H1 (cell line): Measurements from ENCODE around the gene RHBDD1. TPM values are rescaled to one million over a fixed set of nuclear protein-coding genes. Genes with fewer than 3 reads are reported as not detected.

Experiments
- CTCF ChIA-PET: fragments of 300-600 bp; sonication (Branson Sonifier 250); formaldehyde crosslinking; loops from one replicate; lab custom pipeline; 2021; ENCODE audit not compliant: partially characterized antibody; lab: Charles Lee
- POLR2A ChIA-PET: fragments of 300-600 bp; sonication (Branson Sonifier 250); formaldehyde crosslinking; loops from one replicate; lab custom pipeline; 2021; ENCODE audit warnings: inconsistent platforms; ENCODE audit not compliant: partially characterized antibody; lab: Charles Lee
- DNase-seq, 2 experiments: peaks; one replicate each; pipeline versions ENCODE4 v3.0.0 to v3.0.0-alpha.2; 2010 to 2022; ENCODE audit warnings: low spot score in 2 of 2, low read depth in 1 of 2, mixed read lengths in 1 of 2
- FAIRE-seq: peaks from 2 replicates; lab custom pipeline; 2011; peaks lifted over from hg19 to GRCh38; lab: Jason Lieb, UNC
- H2AFZ ChIP-seq: 2 replicates; pipeline ENCODE4 v1.8.1; 2012; ENCODE audit warnings: low read length, inconsistent platforms
- H2AK5ac ChIP-seq: 2 replicates; pipeline ENCODE4 v1.6.1; 2013; ENCODE audit warnings: low read depth, low read length
- H2BK120ac ChIP-seq: replicated peaks from 2 replicates; pipeline ENCODE3; 2013; ENCODE audit warnings: low read depth, low read length, inconsistent platforms
- H2BK12ac ChIP-seq: 2 replicates; pipeline ENCODE4 v1.6.1; 2013; ENCODE audit warnings: low read depth, low read length
- H2BK15ac ChIP-seq: 2 replicates; pipeline ENCODE4 v1.6.1; 2013; ENCODE audit warnings: low read length
- H2BK20ac ChIP-seq: 2 replicates; pipeline ENCODE4 v1.6.1; 2013; ENCODE audit warnings: low read length
- H2BK5ac ChIP-seq: 2 replicates; pipeline ENCODE4 v1.6.1; 2013; ENCODE audit warnings: low read depth, low read length
- H3K14ac ChIP-seq: 2 replicates; pipeline ENCODE4 v1.6.1; 2013; ENCODE audit warnings: inconsistent platforms; ENCODE audit not compliant: insufficient read length
- H3K18ac ChIP-seq: 2 replicates; pipeline ENCODE4 v1.6.1; 2013; ENCODE audit warnings: low read length; ENCODE audit errors: extremely low read depth
- H3K23ac ChIP-seq: 2 replicates; pipeline ENCODE4 v1.6.1; 2013; ENCODE audit warnings: inconsistent platforms; ENCODE audit not compliant: insufficient read length
- H3K23me2 ChIP-seq: 2 replicates; pipeline ENCODE4 v1.6.1; 2013; ENCODE audit warnings: low read depth, low read length
- H3K27ac ChIP-seq: 2 replicates; pipeline ENCODE4 v1.6.1; 2011; ENCODE audit warnings: low read depth, low read length, inconsistent platforms
- H3K27me3 ChIP-seq, 4 experiments: replicated peaks in 1 of 4; 1 replicate in 1 of 4; 2 replicates in 3 of 4; pipeline versions ENCODE4 v1.6.1 to v1.8.1; 2011 to 2013; ENCODE audit warnings: low read length in 3 of 4, mild to moderate bottlenecking in 3 of 4, inconsistent platforms in 2 of 4, mixed read lengths in 2 of 4, moderate library complexity in 1 of 4; ENCODE audit not compliant: control insufficient read depth in 3 of 4, insufficient read depth in 3 of 4; ENCODE audit errors: extremely low read depth in 1 of 4
- H3K36me3 ChIP-seq, 4 experiments: 2 replicates each; pipeline versions ENCODE4 v1.6.1 to v1.8.1; 2011 to 2013; ENCODE audit warnings: mild to moderate bottlenecking in 4 of 4, low read length in 3 of 4, moderate library complexity in 2 of 4, control low read depth in 1 of 4, inconsistent platforms in 1 of 4; ENCODE audit not compliant: insufficient read depth in 4 of 4, control insufficient read depth in 2 of 4
- H3K4ac ChIP-seq: replicated peaks from 2 replicates; pipeline ENCODE3; 2013; ENCODE audit warnings: low read length, low read depth, mixed read lengths, inconsistent platforms; ENCODE audit not compliant: insufficient read length
- H3K4me1 ChIP-seq, 4 experiments: replicated peaks in 1 of 4; 1 replicate in 1 of 4; 2 replicates in 3 of 4; pipeline versions ENCODE4 v1.6.1 to v1.8.1; 2011 to 2013; ENCODE audit warnings: low read length in 3 of 4, inconsistent platforms in 2 of 4, mixed read lengths in 1 of 4; ENCODE audit not compliant: insufficient read depth in 4 of 4, control insufficient read depth in 3 of 4
- H3K4me2 ChIP-seq, 2 experiments: 2 replicates each; pipeline versions ENCODE4 v1.6.1 to v1.8.1; 2011 to 2013; ENCODE audit warnings: low read depth in 2 of 2, low read length in 2 of 2, control low read depth in 1 of 2, inconsistent platforms in 1 of 2, mild to moderate bottlenecking in 1 of 2; ENCODE audit not compliant: insufficient read depth in 1 of 2
- H3K4me3 ChIP-seq, 4 experiments: fragments of 200-600, 300-600 bp in 1 of 4; sonication (generic), shearing (Covaris generic), sonication (Bioruptor Twin) in 1 of 4; 2 replicates each; pipeline versions ENCODE4 v1.5.1 to v1.8.1; 2011 to 2016; ENCODE audit warnings: low read length in 4 of 4, low read depth in 3 of 4, control low read depth in 2 of 4, inconsistent platforms in 2 of 4, mild to moderate bottlenecking in 2 of 4, mixed read lengths in 1 of 4, moderate library complexity in 1 of 4; ENCODE audit not compliant: insufficient read depth in 2 of 4; ENCODE audit errors: extremely low read depth in 1 of 4
- H3K56ac ChIP-seq: replicated peaks from 2 replicates; pipeline ENCODE3; 2013; ENCODE audit warnings: low read depth, mild to moderate bottlenecking, mixed read lengths, low read length, inconsistent platforms; ENCODE audit not compliant: insufficient read length
- H3K79me1 ChIP-seq: 2 replicates; pipeline ENCODE4 v1.6.1; 2013; ENCODE audit warnings: low read depth, low read length, control low read depth
- H3K79me2 ChIP-seq, 2 experiments: 2 replicates each; pipeline versions ENCODE4 v1.6.1 to v1.8.1; 2012 to 2013; ENCODE audit warnings: low read length in 2 of 2, mild to moderate bottlenecking in 2 of 2, inconsistent platforms in 1 of 2; ENCODE audit not compliant: insufficient read depth in 2 of 2, control insufficient read depth in 1 of 2
- H3K9ac ChIP-seq, 4 experiments: replicated peaks in 1 of 4; 1 replicate in 1 of 4; 2 replicates in 3 of 4; pipeline versions ENCODE4 v1.6.1 to v1.8.1; 2011 to 2013; ENCODE audit warnings: low read depth in 3 of 4, low read length in 3 of 4, control low read depth in 2 of 4, mild to moderate bottlenecking in 2 of 4, moderate library complexity in 2 of 4, inconsistent platforms in 1 of 4; ENCODE audit errors: extremely low read depth in 1 of 4
- H3K9me3 ChIP-seq, 2 experiments: 2 replicates each; pipeline versions ENCODE4 v1.6.1 to v1.8.1; 2012 to 2013; ENCODE audit warnings: mild to moderate bottlenecking in 2 of 2, moderate library complexity in 2 of 2, control low read depth in 1 of 2, inconsistent platforms in 1 of 2, low read depth in 1 of 2, low read length in 1 of 2, mixed read lengths in 1 of 2; ENCODE audit not compliant: insufficient read depth in 2 of 2
- H4K20me1 ChIP-seq, 2 experiments: replicated peaks in 1 of 2; 2 replicates each; pipeline versions ENCODE3 to v1.8.1; 2011 to 2013; ENCODE audit warnings: inconsistent platforms in 2 of 2, low read length in 2 of 2, mild to moderate bottlenecking in 1 of 2; ENCODE audit not compliant: insufficient read depth in 2 of 2, control insufficient read depth in 1 of 2
- H4K5ac ChIP-seq: 2 replicates; pipeline ENCODE4 v1.6.1; 2013; ENCODE audit warnings: low read length, low read depth, mixed read lengths, inconsistent platforms; ENCODE audit not compliant: insufficient read length
- H4K8ac ChIP-seq: 2 replicates; pipeline ENCODE4 v1.8.0; 2013; ENCODE audit warnings: mild to moderate bottlenecking, moderate library complexity, low read length, inconsistent platforms; ENCODE audit not compliant: insufficient read depth; ENCODE audit errors: extremely low read depth
- H4K91ac ChIP-seq: replicated peaks from 2 replicates; pipeline ENCODE3; 2013; ENCODE audit warnings: low read length, mixed read lengths, inconsistent platforms; ENCODE audit not compliant: insufficient read length
- KDM5A ChIP-seq: fragments of 200-600 bp; IDR thresholded peaks from 2 replicates; pipeline ENCODE4 v1.7.1; 2012; ENCODE audit warnings: mild to moderate bottlenecking, low read length, inconsistent platforms, mixed read lengths
- RNF2 ChIP-seq: fragments of 200-900, 300-1000 bp; sonication (generic); IDR thresholded peaks from 2 replicates; pipeline ENCODE4 v1.7.1; 2016; ENCODE audit warnings: borderline replicate concordance, low read depth, mild to moderate bottlenecking, antibody characterized with exemption, low read length; ENCODE audit not compliant: poor library complexity, severe bottlenecking; ENCODE audit errors: missing control alignments
- WGBS, 2 experiments: shearing (Covaris generic) in 1 of 2; methylation state at CpG; one replicate each; pipeline versions ENCODE4 v1.1.6 to v1.1.7; 2013 to 2015; ENCODE audit warnings: low lambda C conversion rate in 2 of 2, mixed read lengths in 2 of 2, inconsistent platforms in 1 of 2, low coverage in 1 of 2, missing lambda C conversion rate in 1 of 2; ENCODE audit not compliant: insufficient replicate concordance in 2 of 2, insufficient coverage in 1 of 2, insufficient read length in 1 of 2; ENCODE audit errors: extremely low coverage in 1 of 2, missing lambda C conversion rate in 1 of 2; 5-methylcytosine and 5-hydroxymethylcytosine counted together
- polyA plus RNA-seq, 7 experiments: library from polyadenylated mRNA; depleted of rRNA in 3 of 7; stranded (reverse) in 5 of 7; unstranded in 2 of 7; fragments of >200 nt in 5 of 7; fragments of 200-250 nt in 2 of 7; gene quantifications; 1 replicate in 5 of 7; 2 replicates in 1 of 7; 4 replicates in 1 of 7; pipeline versions ENCODE4 v1.2.1 to v1.2.3, GENCODE V29; 2011 to 2013; ENCODE audit warnings: missing spikeins in 2 of 7, mixed read lengths in 2 of 7
- total RNA-seq: library from RNA; stranded (reverse); fragmentation: NEBNext Ultra II Directional; extraction: Animal tissue kit (Norgen Biotek cat#: 25700); gene quantifications from 2 replicates; pipeline ENCODE4 v1.2.1, GENCODE V29; 2021

RHBDD1 gene
- total and polyA plus RNA-seq, 2 of the 8 experiments (the other 6 are each of a cell fraction or from before 2014, with no cell fraction given), result 10.5 to 23.1 TPM

GRCh38 chr2:226934546-226935201, 98.8 kb downstream of the RHBDD1 start:
- no peak overlapping the region for H3K4ac ChIP-seq
- 82% methylated on average over 2 of the region's 2 CpGs; no CpG with 5 or more reads in 1 of the 2 experiments for WGBS, 2 experiments
- no peak overlapping the region for H3K18ac ChIP-seq
- no peak overlapping the region for H2BK5ac ChIP-seq
- H4K20me1 ChIP-seq, result no peaks in the 10 kb centered on the region
- FAIRE-seq (no peak), DNase-seq (no peak)
- no peak overlapping the region for H3K14ac ChIP-seq
- H4K8ac ChIP-seq, result no peak overlapping the region
- H3K4me3 ChIP-seq, result no peak overlapping the region
- H3K9me3 ChIP-seq, result no peaks in the 10 kb centered on the region
- H2BK120ac ChIP-seq, result no peak overlapping the region
- no peaks in the 10 kb centered on the region for H3K27me3 ChIP-seq
- H3K4me2 ChIP-seq, result no peak overlapping the region
- H2BK12ac ChIP-seq, result no peak overlapping the region
- H3K23me2 ChIP-seq, result no peaks in the 10 kb centered on the region
- H2AFZ ChIP-seq, result no peak overlapping the region
- no peaks in the 10 kb centered on the region for H3K79me1 ChIP-seq
- no peak overlapping the region for H2BK15ac ChIP-seq
- no peak overlapping the region for H2AK5ac ChIP-seq
- POLR2A ChIA-PET, result no interaction called here
- H3K56ac ChIP-seq, result no peak overlapping the region
- H3K79me2 ChIP-seq, result no peaks in the 10 kb centered on the region
- H3K9ac ChIP-seq, result no peak overlapping the region
- CTCF ChIA-PET, result no interaction called here
- 0 out of 7 replicates have a peak, but pooled peaks cover 0 to 2% (median 0%) of the 10 kb centered on the region in 4 experiments for H3K4me1 ChIP-seq
- H4K5ac ChIP-seq, result no peak overlapping the region
- H4K91ac ChIP-seq, result no peak overlapping the region
- no peaks in the 10 kb centered on the region for H3K36me3 ChIP-seq
- no peak overlapping the region for H3K27ac ChIP-seq
- H2BK20ac ChIP-seq, result no peak overlapping the region
- no peak for TF ChIP-seq RNF2
- TF ChIP-seq KDM5A, result no peak
- no peak overlapping the region for H3K23ac ChIP-seq
